GM12864 (cell line): ENCODE data around the gene FOXN1.

Experiments used
- DNase-seq: peaks from one replicate; pipeline ENCODE4 v3.0.0-alpha.2; 2011; ENCODE audit warnings: low read depth
- H3K4me3 ChIP-seq: 2 replicates; pipeline ENCODE4 v1.5.1; 2011; ENCODE audit warnings: mild to moderate bottlenecking, low read depth, low read length, control low read depth
- TF ChIP-seq, protein P1 (sequence below): IDR thresholded peaks from 2 replicates; pipeline ENCODE4 v1.5.1; 2011; ENCODE audit warnings: low read depth, mild to moderate bottlenecking, moderate library complexity, low read length, control low read depth, inconsistent platforms; ENCODE audit errors: missing control alignments

Gene FOXN1

DNA sequence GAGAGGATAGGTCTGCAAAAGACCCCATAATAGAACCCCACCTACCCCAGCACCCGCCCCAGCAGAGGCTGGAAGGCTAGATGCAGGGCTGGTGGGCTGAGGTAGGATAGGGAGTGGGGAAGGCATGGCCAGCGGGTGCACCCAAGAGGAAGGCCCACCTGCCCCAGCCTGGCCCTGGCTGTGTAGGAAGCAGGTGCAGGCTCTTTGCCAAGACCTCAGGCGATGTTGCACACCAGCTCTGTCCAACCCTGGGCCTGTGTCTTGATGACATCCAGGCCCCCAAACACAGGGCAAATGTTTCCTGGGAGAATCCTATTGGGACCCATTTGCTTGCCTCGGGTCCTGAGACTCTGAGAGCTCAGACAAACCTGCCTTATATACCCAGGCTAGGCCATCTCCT, 34.1 kb downstream of the FOXN1 start:
- TF ChIP-seq, protein P1, sequence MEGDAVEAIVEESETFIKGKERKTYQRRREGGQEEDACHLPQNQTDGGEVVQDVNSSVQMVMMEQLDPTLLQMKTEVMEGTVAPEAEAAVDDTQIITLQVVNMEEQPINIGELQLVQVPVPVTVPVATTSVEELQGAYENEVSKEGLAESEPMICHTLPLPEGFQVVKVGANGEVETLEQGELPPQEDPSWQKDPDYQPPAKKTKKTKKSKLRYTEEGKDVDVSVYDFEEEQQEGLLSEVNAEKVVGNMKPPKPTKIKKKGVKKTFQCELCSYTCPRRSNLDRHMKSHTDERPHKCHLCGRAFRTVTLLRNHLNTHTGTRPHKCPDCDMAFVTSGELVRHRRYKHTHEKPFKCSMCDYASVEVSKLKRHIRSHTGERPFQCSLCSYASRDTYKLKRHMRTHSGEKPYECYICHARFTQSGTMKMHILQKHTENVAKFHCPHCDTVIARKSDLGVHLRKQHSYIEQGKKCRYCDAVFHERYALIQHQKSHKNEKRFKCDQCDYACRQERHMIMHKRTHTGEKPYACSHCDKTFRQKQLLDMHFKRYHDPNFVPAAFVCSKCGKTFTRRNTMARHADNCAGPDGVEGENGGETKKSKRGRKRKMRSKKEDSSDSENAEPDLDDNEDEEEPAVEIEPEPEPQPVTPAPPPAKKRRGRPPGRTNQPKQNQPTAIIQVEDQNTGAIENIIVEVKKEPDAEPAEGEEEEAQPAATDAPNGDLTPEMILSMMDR: no peak
- DNase-seq: no peak
- H3K4me3 ChIP-seq: no peak overlapping the region

DNA sequence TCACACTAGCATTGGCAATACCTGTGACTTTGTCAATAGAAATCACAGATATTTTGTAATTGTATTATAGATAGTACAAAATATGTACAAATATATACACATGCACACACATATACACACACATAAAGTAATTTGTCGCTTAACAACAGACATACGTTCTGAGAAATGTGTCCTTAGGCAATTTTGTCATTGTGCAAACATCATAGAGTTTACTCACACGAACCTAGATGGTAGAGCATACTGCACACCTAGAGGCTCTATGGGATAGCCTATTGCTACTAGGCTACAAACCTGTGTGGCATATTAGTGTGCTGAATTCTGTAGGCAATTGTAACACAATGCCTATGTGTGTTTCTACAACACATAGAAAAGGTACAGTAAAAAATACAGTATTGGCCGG, 35.3 kb downstream of the FOXN1 start:
- H3K4me3 ChIP-seq: no peak overlapping the region
- TF ChIP-seq, protein P1: no peak
- no peak for DNase-seq

DNA sequence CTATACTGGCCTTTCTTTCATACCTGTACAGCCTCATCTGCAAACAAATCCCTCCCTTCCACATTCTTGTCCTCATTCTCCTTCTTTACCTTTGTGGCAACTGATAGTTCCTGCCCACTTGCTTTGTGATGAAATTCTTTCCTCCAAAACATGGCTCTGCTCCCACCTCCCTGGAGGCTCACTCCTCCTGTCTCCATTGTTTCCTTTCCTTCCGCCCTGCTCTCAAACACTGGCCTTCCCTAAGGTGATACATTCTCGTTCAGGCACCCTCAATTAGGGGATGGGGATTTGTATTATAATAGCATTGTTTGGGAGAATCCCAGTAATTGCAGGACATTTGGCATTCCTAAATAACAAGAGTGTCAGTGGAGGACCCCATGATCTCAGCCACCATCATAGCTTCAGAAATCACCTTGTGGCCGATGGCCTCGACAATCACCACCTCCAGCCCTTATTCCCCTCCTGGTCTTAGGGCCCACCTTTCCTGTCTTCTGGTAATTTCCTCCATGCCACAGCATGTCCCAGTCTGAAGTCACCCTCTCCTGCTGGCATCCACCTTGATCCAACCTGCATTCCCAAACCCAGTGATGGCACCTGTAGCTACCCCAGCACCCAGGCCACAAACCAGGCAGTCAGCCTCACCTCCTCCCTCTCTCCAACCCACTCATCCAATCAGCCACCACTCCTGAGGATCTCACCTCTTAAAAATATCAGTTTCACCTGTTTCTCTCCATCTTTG, 38.4 kb downstream of the FOXN1 start:
- no peak overlapping the region for H3K4me3 ChIP-seq
- TF ChIP-seq, protein P1: no peak
- no peak for DNase-seq

DNA sequence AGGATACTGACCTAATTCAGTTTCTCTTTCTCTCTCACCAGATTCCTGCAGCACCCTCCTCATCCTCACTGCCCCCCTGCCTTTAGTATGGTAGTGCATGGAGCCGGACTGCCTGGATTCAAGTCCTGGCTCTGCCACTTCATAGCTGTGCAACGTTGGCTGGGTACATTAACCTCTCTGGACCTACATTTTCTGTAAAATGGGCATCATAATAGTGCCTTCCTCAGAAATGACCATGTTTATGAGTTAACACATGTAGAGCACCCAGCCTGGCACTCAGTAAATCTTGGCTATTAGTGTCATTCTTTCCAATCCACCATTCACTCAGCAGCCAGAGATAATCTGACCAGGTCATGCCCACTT, 39.0 kb downstream of the FOXN1 start:
- no peak overlapping the region for H3K4me3 ChIP-seq
- DNase-seq: no peak
- TF ChIP-seq, protein P1: no peak

DNA sequence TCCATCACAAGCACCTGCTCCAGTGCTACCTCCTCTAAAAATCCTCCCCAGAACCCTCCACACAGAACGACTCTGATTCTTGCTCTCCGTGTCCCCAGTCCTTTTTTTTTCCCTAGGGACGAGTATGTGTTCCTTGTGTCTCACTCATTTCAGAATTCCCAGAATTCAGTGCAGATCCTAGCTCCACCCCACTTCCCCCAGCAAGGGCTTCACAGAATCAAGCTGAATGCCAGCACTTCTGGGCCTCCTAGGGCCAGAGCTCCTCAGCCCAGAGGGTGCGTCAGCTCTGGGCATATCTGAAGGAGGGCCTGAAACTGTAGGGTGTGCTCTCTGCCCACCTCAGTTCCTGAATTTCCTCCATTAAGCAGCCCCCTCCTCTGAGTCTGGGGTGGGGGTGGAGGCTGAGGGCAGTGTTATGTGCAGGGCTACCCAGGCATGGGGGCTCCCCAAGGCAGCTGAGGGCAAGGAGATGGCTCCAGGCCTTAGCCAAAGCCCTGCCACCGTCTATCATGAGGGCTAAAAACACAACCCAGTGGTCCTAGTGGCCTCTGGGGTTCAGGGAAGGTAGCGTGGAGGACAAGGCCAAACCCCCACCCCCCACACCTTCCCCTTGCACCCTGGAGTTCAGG, 39.8 kb downstream of the FOXN1 start:
- DNase-seq: no peak
- H3K4me3 ChIP-seq: no peak overlapping the region
- TF ChIP-seq, protein P1: no peak

DNA sequence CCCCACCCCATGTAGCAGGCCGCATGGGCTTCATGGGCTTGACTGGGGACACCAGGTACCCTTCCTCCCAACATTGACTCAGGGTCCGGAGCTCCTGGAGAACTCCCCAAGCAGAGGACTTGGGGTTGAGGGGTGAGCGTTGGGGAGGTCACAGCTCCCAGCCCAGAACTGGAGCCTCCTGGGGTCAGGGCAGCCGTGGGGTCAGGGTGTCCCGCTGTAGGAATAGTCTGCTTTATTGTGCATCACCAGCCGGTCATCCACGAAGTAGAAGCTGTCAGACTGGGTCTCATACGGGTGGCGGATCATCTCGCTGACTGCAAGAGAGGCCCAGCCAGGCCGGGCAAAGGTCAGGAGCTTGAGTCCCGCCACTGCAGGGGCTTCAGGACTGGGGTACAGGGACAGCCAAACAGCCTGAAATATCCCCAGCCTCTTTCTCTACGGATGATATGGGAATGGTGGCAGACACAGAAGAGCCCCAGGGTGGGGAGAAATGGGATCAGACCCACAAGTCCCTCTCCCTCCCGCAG, 41.0 kb downstream of the FOXN1 start:
- TF ChIP-seq, protein P1: no peak
- DNase-seq: no peak
- no peak overlapping the region for H3K4me3 ChIP-seq
